H1 (cell line): ENCODE data around the gene CSNK1A1. TPM values are rescaled to one million over a fixed set of nuclear protein-coding genes. Genes with fewer than 3 reads are reported as not detected.

Experiments
- BRCA1 ChIP-seq: IDR thresholded peaks from 2 replicates; pipeline ENCODE4 v1.6.1; 2012; ENCODE audit warnings: low read depth, low read length, improper control_type of control experiment
- CHD1 ChIP-seq: IDR thresholded peaks from 2 replicates; pipeline ENCODE4 v1.6.1; 2012; ENCODE audit warnings: low read depth, low read length, improper control_type of control experiment
- CREB1 ChIP-seq: IDR thresholded peaks from 2 replicates; pipeline ENCODE4 v1.6.1; 2012; ENCODE audit warnings: inconsistent platforms
- JUND ChIP-seq: IDR thresholded peaks from 2 replicates; pipeline ENCODE4 v1.6.1; 2011; ENCODE audit warnings: mild to moderate bottlenecking, improper control_type of control experiment, low read length
- KDM1A ChIP-seq: fragments of 200-600, 300-600 bp; sonication (generic); IDR thresholded peaks from 2 replicates; pipeline ENCODE4 v1.7.1; 2016; ENCODE audit warnings: mild to moderate bottlenecking, low read length, borderline replicate concordance
- POLR2A ChIP-seq, 2 experiments: IDR thresholded peaks; 1 replicate in 1 of 2; 2 replicates in 1 of 2; pipeline ENCODE4 v1.6.1; 2011; ENCODE audit warnings: low read depth in 2 of 2, low read length in 2 of 2, mild to moderate bottlenecking in 2 of 2; ENCODE audit errors: control extremely low read depth in 1 of 2
- RXRA ChIP-seq: IDR thresholded peaks from 2 replicates; pipeline ENCODE4 v1.6.1; 2011; ENCODE audit warnings: low read depth, mild to moderate bottlenecking, low read length, moderate library complexity; ENCODE audit not compliant: insufficient read depth
- SAP30 ChIP-seq: fragments of 300-600 bp; sonication (generic); IDR thresholded peaks from 2 replicates; pipeline ENCODE4 v1.7.1; 2012; ENCODE audit warnings: low read length, moderate library complexity, mild to moderate bottlenecking, inconsistent platforms; ENCODE audit not compliant: insufficient read depth, insufficient replicate concordance
- SRF ChIP-seq: IDR thresholded peaks from 2 replicates; pipeline ENCODE4 v1.6.1; 2011; ENCODE audit warnings: mild to moderate bottlenecking, low read depth, low read length, moderate library complexity
- TAF7 ChIP-seq: optimal IDR thresholded peaks from 2 replicates; pipeline ENCODE3; 2011; ENCODE audit warnings: low read depth, mild to moderate bottlenecking, inconsistent platforms, low read length, moderate library complexity, borderline replicate concordance
- TEAD4 ChIP-seq: IDR thresholded peaks from 2 replicates; pipeline ENCODE4 v1.6.1; 2012; ENCODE audit warnings: low read depth, low read length, inconsistent platforms, mixed read lengths
- ZNF274 ChIP-seq: IDR thresholded peaks from 2 replicates; pipeline ENCODE4 v1.7.0; 2012; ENCODE audit warnings: low read length, borderline replicate concordance; ENCODE audit errors: extremely low read depth
- polyA plus RNA-seq, 7 experiments: library from polyadenylated mRNA; depleted of rRNA in 3 of 7; stranded (reverse) in 5 of 7; unstranded in 2 of 7; fragments of >200 nt in 5 of 7; fragments of 200-250 nt in 2 of 7; gene quantifications; 1 replicate in 5 of 7; 2 replicates in 1 of 7; 4 replicates in 1 of 7; pipeline versions ENCODE4 v1.2.1 to v1.2.3, GENCODE V29; 2011 to 2013; ENCODE audit warnings: missing spikeins in 2 of 7, mixed read lengths in 2 of 7
- total RNA-seq: library from RNA; stranded (reverse); fragmentation: NEBNext Ultra II Directional; extraction: Animal tissue kit (Norgen Biotek cat#: 25700); gene quantifications from 2 replicates; pipeline ENCODE4 v1.2.1, GENCODE V29; 2021

The CSNK1A1 gene
- total and polyA plus RNA-seq, 2 of the 8 experiments (the other 6 are each of a cell fraction or from before 2014, with no cell fraction given) = 61.2 to 244 TPM

- no peak for TF ChIP-seq POLR2A (IDR thresholded peaks at IDR 0.05; ENCODE audit: control extremely low read depth in 1 of 2, low read depth in 2 of 2, low read length in 2 of 2)
- TF ChIP-seq TAF7 = no peak
- no peak for TF ChIP-seq ZNF274
- no peak for TF ChIP-seq BRCA1
- TF ChIP-seq TEAD4 = no peak
- TF ChIP-seq CREB1 = no peak
- TF ChIP-seq RXRA = no peak
- no peak for TF ChIP-seq SAP30
- TF ChIP-seq CHD1 = no peak
- TF ChIP-seq SRF = no peak
- TF ChIP-seq JUND = no peak
- TF ChIP-seq KDM1A = no peak
These were observed 30.1 kb upstream of the CSNK1A1 start, which contains the start of gene ARHGEF37 (continued) for GRCh38 chr5:149581192-149581861.
